Activated T-cell treated with anti-CD3 and anti-CD28 coated beads for 1 hour (primary cell): ENCODE results near the gene ZNF423.

ENCODE experiments used
- DNase-seq: peaks from one replicate; pipeline ENCODE4 v3.0.0-alpha.2; 2020; ENCODE audit warnings: low read depth

Gene ZNF423

GRCh38 chr16:49824593-49824992 lies 31.3 kb downstream of the ZNF423 start:
- no peak for DNase-seq

GRCh38 chr16:49822649-49823370 lies 33.1 kb downstream of the ZNF423 start:
- no peak for DNase-seq

- DNase-seq, result no peak
Measured at GRCh38 chr16:49821614-49822282, 34.2 kb downstream of the ZNF423 start.

- no peak for DNase-seq
Measured at GRCh38 chr16:49821156-49821555, 34.8 kb downstream of the ZNF423 start.

- DNase-seq, result no peak
Measured at GRCh38 chr16:49817754-49818507, 38.0 kb downstream of the ZNF423 start.

GRCh38 chr16:49816875-49817274 lies 39.0 kb downstream of the ZNF423 start:
- DNase-seq, result no peak

- no peak for DNase-seq
Measured at GRCh38 chr16:49811644-49812334, 44.1 kb downstream of the ZNF423 start.

GRCh38 chr16:49810831-49811230 lies 45.1 kb downstream of the ZNF423 start:
- DNase-seq, result no peak

GRCh38 chr16:49809561-49809960 lies 46.4 kb downstream of the ZNF423 start:
- no peak for DNase-seq

- no peak for DNase-seq
Measured at GRCh38 chr16:49809062-49809461, 46.9 kb downstream of the ZNF423 start.

- no peak for DNase-seq
Measured at GRCh38 chr16:49806446-49806845, 49.5 kb downstream of the ZNF423 start.

GRCh38 chr16:49801290-49801689 lies 54.6 kb downstream of the ZNF423 start:
- DNase-seq, result no peak

- no peak for DNase-seq
Measured at GRCh38 chr16:49800876-49801275, 55.0 kb downstream of the ZNF423 start.

GRCh38 chr16:49800441-49800840 lies 55.5 kb downstream of the ZNF423 start:
- no peak for DNase-seq

- DNase-seq, result no peak
Measured at GRCh38 chr16:49799172-49799571, 56.7 kb downstream of the ZNF423 start.

GRCh38 chr16:49795513-49795912 lies 60.4 kb downstream of the ZNF423 start:
- DNase-seq, result no peak

GRCh38 chr16:49793244-49793643 lies 62.7 kb downstream of the ZNF423 start:
- no peak for DNase-seq

GRCh38 chr16:49789616-49790015 lies 66.3 kb downstream of the ZNF423 start:
- no peak for DNase-seq

- no peak for DNase-seq
Measured at GRCh38 chr16:49788986-49789385, 66.9 kb downstream of the ZNF423 start.

- no peak for DNase-seq
Measured at GRCh38 chr16:49788572-49788971, 67.3 kb downstream of the ZNF423 start.

- DNase-seq, result no peak
Measured at GRCh38 chr16:49786926-49787557, 68.9 kb downstream of the ZNF423 start.

GRCh38 chr16:49785970-49786369 lies 69.9 kb downstream of the ZNF423 start:
- no peak for DNase-seq
